Measurements from ENCODE around the gene TPRN. TPM values are rescaled to one million over a fixed set of nuclear protein-coding genes. Genes with fewer than 3 reads are reported as not detected.

Gene TPRN
- total and polyA plus RNA-seq, 5 donors, result 4.8 to 13.9 (median 7.9) TPM

DNA sequence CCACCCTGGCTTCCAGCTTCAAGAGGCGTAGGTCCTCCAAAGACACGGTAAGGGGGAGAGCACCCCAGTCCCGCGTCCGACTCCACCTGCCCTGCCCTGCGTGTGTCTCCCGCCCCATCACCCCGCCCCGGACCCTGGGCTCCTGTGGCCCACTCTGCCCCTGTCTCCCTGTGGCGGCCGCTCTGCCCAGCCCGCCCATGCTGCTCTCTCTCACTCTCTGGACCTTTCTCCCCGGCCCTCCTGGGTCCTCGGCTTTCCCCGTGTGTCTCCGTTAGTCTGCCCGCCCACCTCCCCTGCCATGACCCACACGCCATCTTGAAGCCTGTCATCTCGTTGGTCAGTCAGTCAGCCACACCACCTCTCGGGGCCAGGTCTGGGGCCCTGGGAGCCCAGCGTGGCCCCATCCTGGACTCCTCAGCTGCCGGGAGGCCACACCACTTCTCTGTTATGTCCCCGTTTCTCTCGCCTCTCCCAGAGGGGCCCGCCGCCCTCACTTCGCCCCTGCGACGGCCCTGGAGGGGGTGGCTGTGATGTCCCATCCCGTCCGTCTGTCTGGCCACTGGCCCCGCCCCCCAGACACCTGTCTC lies 35.2 kb downstream of the TPRN start:
- Histone ChIP-seq H3K27ac (ENCODE audit: low read length) (no peak overlapping the region), H3K9me3 (ENCODE audit: control insufficient read depth, low read length) (no peaks in the 10 kb centered on the region), H3K4me1 (ENCODE audit: control insufficient read depth, insufficient read depth, low read length) (peaks cover 2% of the 10 kb centered on the region), H3K4me3 (ENCODE audit: low read length) (no peak overlapping the region), H3K27me3 (ENCODE audit: control insufficient read depth, insufficient read depth) (no peaks in the 10 kb centered on the region)
- intact Hi-C loops (cut with DNase I), result no loop called here
- DNase-seq, result peak in 1 of 3 donors; percentile 13
- no peak for ATAC-seq
- WGBS, result 78% methylated on average over 32 of the region's 32 CpGs

DNA sequence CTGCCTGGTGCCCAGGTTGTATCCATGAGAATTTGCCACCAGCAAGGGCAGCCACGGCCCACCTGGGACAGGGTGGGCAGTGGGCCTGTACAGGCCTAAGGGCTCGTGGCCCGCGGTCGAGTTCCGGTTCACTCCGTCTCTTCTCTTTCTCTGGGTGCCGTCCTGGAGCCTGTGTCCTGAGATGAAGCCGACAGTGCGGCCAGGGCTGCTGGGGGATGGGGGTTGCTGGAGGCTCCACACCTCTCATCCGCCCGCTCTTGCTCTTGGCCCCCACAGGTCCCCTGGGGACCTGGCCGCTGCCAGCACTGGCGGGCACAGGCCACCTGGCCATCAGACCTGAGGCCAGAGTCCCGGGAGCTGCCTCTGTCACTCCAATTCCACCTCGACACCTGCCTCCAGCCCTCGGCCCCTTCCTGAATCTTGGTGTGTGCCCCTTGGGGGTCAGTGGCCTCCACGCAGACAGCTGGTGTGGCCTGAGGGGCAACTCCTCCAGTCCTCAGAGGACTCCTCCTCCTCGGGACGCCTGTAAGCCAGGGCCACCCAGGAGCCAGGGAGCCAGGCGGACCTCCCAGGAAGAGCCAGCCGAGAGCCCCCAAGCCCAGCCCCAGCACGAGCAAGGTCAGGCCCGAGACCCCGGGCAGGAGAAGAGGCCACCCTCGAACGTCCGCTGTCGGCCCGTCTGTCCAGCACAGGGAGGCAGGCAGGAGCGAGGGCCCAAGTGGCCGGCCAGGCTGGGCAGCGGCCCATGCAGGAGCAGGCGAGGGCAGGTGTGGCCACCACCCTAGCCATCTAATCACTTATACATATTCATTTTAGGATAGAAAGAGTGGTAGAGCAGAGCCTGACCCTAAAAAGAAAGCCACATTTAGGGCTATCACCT lies 35.9 kb downstream of the TPRN start:
- no peak overlapping the region for H3K4me3 ChIP-seq (ENCODE audit: low read length)
- no peak overlapping the region for H3K27ac ChIP-seq (ENCODE audit: low read length)
- H3K27me3 ChIP-seq (ENCODE audit: control insufficient read depth, insufficient read depth), result no peaks in the 10 kb centered on the region
- H3K4me1 ChIP-seq (ENCODE audit: control insufficient read depth, insufficient read depth, low read length), result peaks cover 2% of the 10 kb centered on the region
- intact Hi-C loops (cut with DNase I), result no loop called here
- WGBS, result 70% methylated on average over 34 of the region's 34 CpGs
- H3K9me3 ChIP-seq (ENCODE audit: control insufficient read depth, low read length), result no peaks in the 10 kb centered on the region
- DNase-seq (peak in 1 of 3 donors; percentile 22), ATAC-seq (no peak)

DNA sequence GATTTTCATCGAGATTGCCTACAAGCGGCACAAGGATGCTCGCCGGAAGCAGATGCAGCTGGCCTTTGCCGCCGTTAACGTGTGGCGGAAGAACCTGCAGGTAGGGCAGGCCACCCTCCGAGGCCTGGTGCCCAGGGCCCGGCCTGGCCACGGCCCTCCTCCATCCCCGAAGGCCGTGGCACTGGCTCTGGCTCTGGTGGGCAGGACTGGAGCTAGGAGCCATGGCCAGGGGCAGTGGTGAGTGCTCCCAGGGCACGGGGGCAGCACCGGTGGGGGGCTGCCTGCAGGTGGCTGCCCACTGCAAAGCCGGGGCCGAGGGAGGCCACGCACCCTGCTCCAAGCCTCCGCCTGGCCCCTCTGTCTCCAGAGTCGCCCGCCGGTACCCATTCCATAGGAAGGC lies 36.7 kb downstream of the TPRN start:
- ATAC-seq (no peak), DNase-seq (no peak)
- 81% methylated on average over 22 of the region's 22 CpGs for WGBS
- intact Hi-C loops (cut with DNase I), result no loop called here
- no peak overlapping the region for H3K4me3 ChIP-seq (ENCODE audit: low read length)
- H3K9me3 ChIP-seq (ENCODE audit: control insufficient read depth, low read length), result no peaks in the 10 kb centered on the region
- H3K27me3 ChIP-seq (ENCODE audit: control insufficient read depth, insufficient read depth), result no peaks in the 10 kb centered on the region
- no peak overlapping the region for H3K27ac ChIP-seq (ENCODE audit: low read length)
- peaks cover 2% of the 10 kb centered on the region for H3K4me1 ChIP-seq (ENCODE audit: control insufficient read depth, insufficient read depth, low read length)

DNA sequence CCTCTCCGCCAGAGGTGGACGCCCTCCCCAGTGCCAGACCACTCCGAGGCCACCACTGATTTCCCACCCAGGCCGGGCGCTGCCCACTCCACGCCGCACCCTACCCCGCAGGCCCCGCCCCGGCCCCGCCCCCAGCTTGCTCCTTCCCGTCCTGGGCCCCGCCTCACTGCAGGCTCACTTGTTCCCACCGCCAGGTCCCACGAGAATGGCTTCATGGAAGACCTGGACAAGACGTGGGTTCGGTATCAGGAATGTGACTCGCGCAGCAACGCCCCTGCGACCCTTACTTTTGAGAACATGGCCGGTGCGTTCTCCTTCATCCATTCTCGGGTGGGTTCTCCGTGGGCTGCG lies 37.2 kb downstream of the TPRN start:
- peak in 1 of 2 donors; percentile 3 for ATAC-seq
- H3K27me3 ChIP-seq (ENCODE audit: control insufficient read depth, insufficient read depth), result no peaks in the 10 kb centered on the region
- WGBS, result 26% methylated on average over 26 of the region's 26 CpGs
- no peak for DNase-seq
- H3K4me3 ChIP-seq (ENCODE audit: low read length), result no peak overlapping the region
- H3K9me3 ChIP-seq (ENCODE audit: control insufficient read depth, low read length), result no peaks in the 10 kb centered on the region
- peaks cover 2% of the 10 kb centered on the region for H3K4me1 ChIP-seq (ENCODE audit: control insufficient read depth, insufficient read depth, low read length)
- no peak overlapping the region for H3K27ac ChIP-seq (ENCODE audit: low read length)
- intact Hi-C loops (cut with DNase I), result no loop called here

DNA sequence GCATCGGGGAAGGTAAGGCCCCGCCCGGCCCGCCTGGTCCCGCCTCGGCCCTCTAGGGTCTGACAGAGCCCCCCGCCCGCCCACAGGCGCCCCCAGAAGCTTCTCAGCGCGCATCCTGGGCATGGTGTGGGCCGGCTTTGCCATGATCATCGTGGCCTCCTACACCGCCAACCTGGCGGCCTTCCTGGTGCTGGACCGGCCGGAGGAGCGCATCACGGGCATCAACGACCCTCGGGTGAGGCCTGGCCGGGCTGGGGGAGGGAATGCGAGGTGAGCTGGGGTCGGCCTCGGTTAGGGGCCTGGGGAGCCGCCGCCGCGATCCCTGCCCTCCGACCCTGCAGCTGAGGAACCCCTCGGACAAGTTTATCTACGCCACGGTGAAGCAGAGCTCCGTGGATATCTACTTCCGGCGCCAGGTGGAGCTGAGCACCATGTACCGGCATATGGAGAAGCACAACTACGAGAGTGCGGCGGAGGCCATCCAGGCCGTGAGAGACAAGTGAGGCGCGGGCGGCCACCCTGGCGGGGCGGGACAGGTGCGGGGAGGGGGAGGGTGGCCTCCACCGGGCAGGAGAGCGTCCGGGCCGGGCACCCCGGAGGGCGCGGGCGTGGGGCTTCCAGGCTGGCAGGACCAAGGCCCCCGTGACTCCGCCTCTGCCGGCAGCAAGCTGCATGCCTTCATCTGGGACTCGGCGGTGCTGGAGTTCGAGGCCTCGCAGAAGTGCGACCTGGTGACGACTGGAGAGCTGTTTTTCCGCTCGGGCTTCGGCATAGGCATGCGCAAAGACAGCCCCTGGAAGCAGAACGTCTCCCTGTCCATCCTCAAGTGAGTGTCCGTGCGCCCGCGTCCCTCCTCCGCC lies 37.8 kb downstream of the TPRN start:
- intact Hi-C loops (cut with DNase I), result no loop called here
- no peak overlapping the region for H3K4me3 ChIP-seq (ENCODE audit: low read length)
- DNase-seq (peak in 1 of 3 donors; percentile 65), ATAC-seq (peak in 1 of 2 donors; percentile 7)
- 7% methylated on average over 74 of the region's 74 CpGs for WGBS
- no peak overlapping the region for H3K27ac ChIP-seq (ENCODE audit: low read length)
- H3K4me1 ChIP-seq (ENCODE audit: control insufficient read depth, insufficient read depth, low read length), result no peaks in the 10 kb centered on the region
- no peaks in the 10 kb centered on the region for H3K27me3 ChIP-seq (ENCODE audit: control insufficient read depth, insufficient read depth)
- H3K9me3 ChIP-seq (ENCODE audit: control insufficient read depth, low read length), result no peaks in the 10 kb centered on the region

DNA sequence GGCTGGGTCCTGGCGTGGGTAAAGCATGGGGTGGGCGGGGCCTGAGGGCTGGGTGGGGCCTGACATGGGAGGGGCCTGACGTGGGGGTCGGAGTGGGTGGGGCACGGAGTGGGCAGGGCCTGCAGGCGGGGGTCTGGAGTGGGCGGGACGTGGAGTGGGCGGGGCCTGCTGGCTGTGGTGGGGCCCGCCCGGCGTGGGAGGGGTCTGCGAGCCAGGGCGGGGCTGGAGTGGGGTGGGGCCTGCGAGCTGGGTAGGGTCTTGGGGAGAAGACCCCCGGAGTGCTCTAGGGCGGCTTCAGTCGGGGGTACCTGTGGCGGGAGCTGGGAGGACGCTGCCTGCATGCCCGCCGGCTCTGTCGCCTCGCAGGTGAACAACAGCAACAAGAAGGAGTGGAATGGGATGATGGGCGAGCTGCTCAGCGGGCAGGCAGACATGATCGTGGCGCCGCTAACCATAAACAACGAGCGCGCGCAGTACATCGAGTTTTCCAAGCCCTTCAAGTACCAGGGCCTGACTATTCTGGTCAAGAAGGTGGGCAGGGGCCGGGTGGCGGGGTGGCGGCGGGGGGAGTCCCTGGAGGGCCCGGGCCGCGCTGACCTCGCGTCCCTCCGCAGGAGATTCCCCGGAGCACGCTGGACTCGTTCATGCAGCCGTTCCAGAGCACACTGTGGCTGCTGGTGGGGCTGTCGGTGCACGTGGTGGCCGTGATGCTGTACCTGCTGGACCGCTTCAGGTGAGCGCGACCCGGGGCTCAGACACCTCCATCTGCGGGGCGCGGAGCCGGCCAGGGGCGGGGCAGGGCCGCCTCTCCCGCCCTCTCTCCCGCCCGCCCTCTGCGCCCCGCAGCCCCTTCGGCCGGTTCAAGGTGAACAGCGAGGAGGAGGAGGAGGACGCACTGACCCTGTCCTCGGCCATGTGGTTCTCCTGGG lies 38.7 kb downstream of the TPRN start:
- Histone ChIP-seq H3K27ac (ENCODE audit: low read length) (no peak overlapping the region), H3K27me3 (ENCODE audit: control insufficient read depth, insufficient read depth) (no peaks in the 10 kb centered on the region), H3K9me3 (ENCODE audit: control insufficient read depth, low read length) (no peaks in the 10 kb centered on the region), H3K4me1 (ENCODE audit: control insufficient read depth, insufficient read depth, low read length) (no peaks in the 10 kb centered on the region), H3K4me3 (ENCODE audit: low read length) (no peak overlapping the region)
- DNase-seq (peak in 1 of 3 donors; percentile 41), ATAC-seq (no peak)
- WGBS, result 7% methylated on average over 70 of the region's 71 CpGs
- intact Hi-C loops (cut with DNase I), result no loop called here

DNA sequence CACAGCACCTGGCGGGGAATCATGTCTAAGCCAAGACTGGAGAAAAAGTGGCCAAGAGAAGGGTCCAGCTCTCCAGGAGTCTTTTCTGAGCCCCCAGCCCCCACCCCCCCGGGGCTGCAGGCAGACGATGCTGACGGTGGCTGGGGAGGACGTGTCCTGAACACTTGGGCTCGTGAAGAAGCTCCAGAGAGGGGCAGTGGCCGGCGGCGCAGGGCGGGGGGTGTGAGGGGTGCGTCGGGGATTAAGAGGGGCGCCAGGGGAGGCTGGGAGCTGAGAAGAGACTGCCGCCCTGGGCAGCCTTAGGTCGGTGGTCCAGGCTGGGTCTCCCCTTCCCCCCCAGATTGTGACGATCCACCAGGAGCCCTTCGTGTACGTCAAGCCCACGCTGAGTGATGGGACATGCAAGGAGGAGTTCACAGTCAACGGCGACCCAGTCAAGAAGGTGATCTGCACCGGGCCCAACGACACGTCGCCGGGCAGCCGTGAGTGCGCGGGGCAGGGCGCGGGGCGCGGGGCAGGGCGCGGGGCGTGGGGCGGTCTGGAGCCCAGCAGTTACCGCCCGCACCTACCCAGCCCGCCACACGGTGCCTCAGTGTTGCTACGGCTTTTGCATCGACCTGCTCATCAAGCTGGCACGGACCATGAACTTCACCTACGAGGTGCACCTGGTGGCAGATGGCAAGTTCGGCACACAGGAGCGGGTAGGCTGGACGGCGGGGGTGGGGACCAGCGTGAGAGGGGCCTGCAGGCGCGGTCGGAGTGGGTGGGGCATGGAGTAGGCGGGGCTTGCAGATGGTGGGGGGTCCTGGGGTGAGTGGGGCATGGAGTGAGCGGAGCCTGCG lies 39.6 kb downstream of the TPRN start:
- H3K4me1 ChIP-seq (ENCODE audit: control insufficient read depth, insufficient read depth, low read length), result no peaks in the 10 kb centered on the region
- ATAC-seq (no peak), DNase-seq (peak in 1 of 3 donors; percentile 37)
- WGBS, result 29% methylated on average over 56 of the region's 56 CpGs
- intact Hi-C loops (cut with DNase I), result no loop called here
- no peaks in the 10 kb centered on the region for H3K9me3 ChIP-seq (ENCODE audit: control insufficient read depth, low read length)
- H3K27ac ChIP-seq (ENCODE audit: low read length), result no peak overlapping the region
- H3K4me3 ChIP-seq (ENCODE audit: low read length), result no peak overlapping the region
- no peaks in the 10 kb centered on the region for H3K27me3 ChIP-seq (ENCODE audit: control insufficient read depth, insufficient read depth)

DNA sequence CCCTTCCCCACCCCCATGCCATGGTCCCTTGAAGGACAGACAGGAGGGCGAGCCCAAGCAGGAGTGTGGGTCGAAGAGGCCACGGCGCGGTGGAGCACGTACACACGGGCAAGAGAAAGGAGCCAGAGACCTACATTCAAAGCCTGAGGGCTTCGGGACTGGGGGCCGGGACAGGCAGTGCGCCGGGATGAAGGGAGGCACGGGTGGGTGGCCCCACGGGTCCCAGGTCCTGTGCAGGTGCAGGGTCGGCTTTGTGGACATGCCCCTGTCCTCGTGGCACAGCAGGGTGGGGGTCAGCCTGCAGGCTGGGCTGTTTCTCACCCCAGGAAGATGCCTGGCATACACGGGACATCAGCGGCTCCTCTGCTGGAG lies 40.5 kb downstream of the TPRN start:
- WGBS, result 63% methylated on average over 17 of the region's 17 CpGs
- Histone ChIP-seq H3K4me3 (ENCODE audit: low read length) (no peak overlapping the region), H3K27me3 (ENCODE audit: control insufficient read depth, insufficient read depth) (no peaks in the 10 kb centered on the region), H3K9me3 (ENCODE audit: control insufficient read depth, low read length) (no peaks in the 10 kb centered on the region), H3K4me1 (ENCODE audit: control insufficient read depth, insufficient read depth, low read length) (no peaks in the 10 kb centered on the region), H3K27ac (ENCODE audit: low read length) (no peak overlapping the region)
- no peak for ATAC-seq
- intact Hi-C loops (cut with DNase I), result no loop called here
- peak in 1 of 3 donors; percentile 7 for DNase-seq

DNA sequence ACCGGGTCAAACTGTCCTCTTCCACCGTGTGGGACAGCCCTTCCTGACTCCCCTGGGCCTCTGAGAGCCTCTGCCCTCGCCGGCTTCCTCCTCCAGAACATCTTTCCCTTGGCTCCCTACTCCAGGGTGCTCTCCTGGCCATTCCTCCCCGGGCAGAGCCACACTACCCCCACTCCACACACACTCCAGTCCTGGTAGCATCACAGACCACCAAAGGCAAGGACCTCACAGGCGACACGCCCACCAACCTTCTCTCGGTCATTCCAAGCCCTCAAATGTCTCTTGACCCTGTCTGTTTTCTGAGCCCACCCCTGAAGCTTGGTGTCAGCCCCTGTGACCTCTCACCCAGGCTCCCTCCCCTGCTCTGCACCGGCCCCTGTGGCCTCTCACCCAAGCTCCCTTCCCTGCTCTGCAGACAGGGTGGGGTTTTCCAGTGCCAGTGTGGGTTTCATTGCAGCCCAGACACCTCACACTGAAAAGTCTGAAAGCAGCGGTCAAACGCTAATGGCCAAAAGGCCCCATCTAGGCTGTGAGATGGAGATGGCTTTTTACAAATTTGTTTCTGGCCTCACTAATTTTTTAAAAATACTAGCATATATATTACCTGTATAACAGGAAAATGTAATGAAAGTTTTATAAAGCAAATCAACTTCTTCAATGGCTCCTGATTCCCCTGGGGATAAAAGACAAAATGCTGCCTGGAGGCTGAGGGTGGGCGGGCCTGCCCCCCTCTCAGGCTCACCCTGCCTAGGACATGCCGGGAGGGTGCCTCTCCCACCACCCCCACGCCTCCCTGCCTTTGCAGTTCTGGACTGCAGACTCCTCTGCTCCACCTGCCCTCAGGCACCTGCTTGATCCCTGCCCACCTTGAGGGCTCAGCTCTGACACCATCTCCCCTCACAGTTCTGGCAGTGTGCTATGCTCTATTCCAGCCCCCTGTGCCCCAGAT lies 41.2 kb downstream of the TPRN start:
- no peaks in the 10 kb centered on the region for H3K4me1 ChIP-seq (ENCODE audit: control insufficient read depth, insufficient read depth, low read length)
- no peak for ATAC-seq
- H3K4me3 ChIP-seq (ENCODE audit: low read length), result no peak overlapping the region
- H3K27me3 ChIP-seq (ENCODE audit: control insufficient read depth, insufficient read depth), result no peaks in the 10 kb centered on the region
- DNase-seq, result peak in 1 of 3 donors; percentile 8
- no peak overlapping the region for H3K27ac ChIP-seq (ENCODE audit: low read length)
- intact Hi-C loops (cut with DNase I), result no loop called here
- H3K9me3 ChIP-seq (ENCODE audit: control insufficient read depth, low read length), result no peaks in the 10 kb centered on the region
- WGBS, result 37% methylated on average over 14 of the region's 14 CpGs
